Endothelial cell of umbilical vein (primary cell): ENCODE measurements around the gene PTPMT1. TPM values are rescaled to one million over a fixed set of nuclear protein-coding genes. Genes with fewer than 3 reads are reported as not detected.
A peak's percentile ranks its signal among the peaks of the same experiment; 100 is the strongest.
"Not testable (repeated sequence)": the region's sequence is repeated elsewhere in the genome, so short reads cannot be mapped to it uniquely, and the experiment has no call there.

Experiments used
- BruUV-seq: library from RNA; stranded (reverse); fragments of 400-500 nt; replicated peaks from 2 replicates; lab custom pipeline; 2021; lab: Mats Ljungman, UMichigan
- CTCF ChIA-PET: fragments of 300-600, 350-600 bp; sonication (Branson Sonifier 250); formaldehyde crosslinking; loops from one replicate; lab custom pipeline; 2021; ENCODE audit warnings: antibody characterized with exemption, inconsistent platforms; lab: Charles Lee
- POLR2A ChIA-PET: fragments of 300-600, 350-600 bp; sonication (Branson Sonifier 250); formaldehyde crosslinking; loops from one replicate; lab custom pipeline; 2021; ENCODE audit warnings: antibody characterized with exemption, inconsistent platforms; lab: Charles Lee
- DNase-seq: peaks from one replicate; pipeline ENCODE4 v3.0.0-alpha.2; 2011; ENCODE audit warnings: low read depth, low spot score
- FAIRE-seq: peaks from 2 replicates; lab custom pipeline; 2011; peaks lifted over from hg19 to GRCh38; lab: Jason Lieb, UNC
- H2AFZ ChIP-seq: 2 replicates; pipeline ENCODE4 v1.6.0; 2012; ENCODE audit warnings: low read depth, low read length, control low read depth, inconsistent platforms
- H3K27ac ChIP-seq: 2 replicates; pipeline ENCODE4 v1.5.1; 2011; ENCODE audit warnings: low read depth, mild to moderate bottlenecking, control low read depth, low read length, moderate library complexity; ENCODE audit not compliant: insufficient read depth
- H3K27me3 ChIP-seq, 2 experiments: 2 replicates each; pipeline versions ENCODE4 v1.6.0 to v1.6.1; 2011; ENCODE audit warnings: low read length in 2 of 2, mixed read lengths in 1 of 2; ENCODE audit not compliant: control insufficient read depth in 2 of 2, insufficient read depth in 2 of 2
- H3K36me3 ChIP-seq, 2 experiments: 2 replicates in 1 of 2; 3 replicates in 1 of 2; pipeline ENCODE4 v1.5.1; 2011; ENCODE audit warnings: low read length in 2 of 2, mild to moderate bottlenecking in 1 of 2, moderate library complexity in 1 of 2; ENCODE audit not compliant: control insufficient read depth in 2 of 2, insufficient read depth in 2 of 2; ENCODE audit errors: extremely low read depth in 1 of 2
- H3K4me1 ChIP-seq: 3 replicates; pipeline ENCODE4 v1.5.1; 2011; ENCODE audit warnings: mild to moderate bottlenecking, low read length; ENCODE audit not compliant: control insufficient read depth, insufficient read depth; ENCODE audit errors: extremely low read depth
- H3K4me2 ChIP-seq: 2 replicates; pipeline ENCODE4 v1.6.1; 2011; ENCODE audit warnings: low read length, control low read depth, mixed read lengths; ENCODE audit not compliant: insufficient read depth
- H3K4me3 ChIP-seq, 3 experiments: fragments of 200-600 bp in 1 of 3; sonication (generic), shearing (Covaris generic) in 1 of 3; replicated peaks in 1 of 3; 2 replicates each; pipeline ENCODE4 v1.5.1; 2011 to 2016; ENCODE audit warnings: control low read depth in 3 of 3, low read length in 3 of 3, mild to moderate bottlenecking in 2 of 3, inconsistent platforms in 1 of 3, low read depth in 1 of 3, moderate library complexity in 1 of 3; ENCODE audit not compliant: insufficient read depth in 1 of 3
- H3K79me2 ChIP-seq: 2 replicates; pipeline ENCODE4 v1.6.0; 2012; ENCODE audit warnings: low read length, inconsistent platforms; ENCODE audit not compliant: control insufficient read depth, insufficient read depth
- H3K9ac ChIP-seq: replicated peaks from 2 replicates; pipeline ENCODE3; 2011; ENCODE audit warnings: low read length, control low read depth; ENCODE audit not compliant: insufficient read depth; ENCODE audit errors: extremely low read depth
- H3K9me1 ChIP-seq: replicated peaks from 3 replicates; pipeline ENCODE4 v1.6.0; 2011; ENCODE audit warnings: mild to moderate bottlenecking, low read length; ENCODE audit not compliant: control insufficient read depth, insufficient read depth; ENCODE audit errors: extremely low read depth
- H3K9me3 ChIP-seq: replicated peaks from 2 replicates; pipeline ENCODE4 v1.5.1; 2012; ENCODE audit warnings: low read length, inconsistent platforms; ENCODE audit not compliant: control insufficient read depth, insufficient read depth
- H4K20me1 ChIP-seq: replicated peaks from 2 replicates; pipeline ENCODE3; 2011; ENCODE audit warnings: mild to moderate bottlenecking, low read length; ENCODE audit not compliant: control insufficient read depth, insufficient read depth; ENCODE audit errors: extremely low read depth
- CTCF ChIP-seq, 2 donors: IDR thresholded peaks; 1 replicate in 1 of 2; 2 replicates in 1 of 2; pipeline ENCODE4 v1.5.1; 2011; ENCODE audit warnings: low read length in 2 of 2, mild to moderate bottlenecking in 2 of 2, moderate library complexity in 2 of 2, control low read depth in 1 of 2, inconsistent platforms in 1 of 2, low read depth in 1 of 2; ENCODE audit not compliant: insufficient read depth in 1 of 2; ENCODE audit errors: extremely low read depth in 1 of 2
- EZH2 ChIP-seq: IDR thresholded peaks from 2 replicates; pipeline ENCODE4 v1.6.1; 2012; ENCODE audit warnings: borderline replicate concordance, low read depth, mild to moderate bottlenecking, moderate library complexity, low read length, inconsistent platforms; ENCODE audit not compliant: severe bottlenecking
- GATA2 ChIP-seq: IDR thresholded peaks from 2 replicates; pipeline ENCODE4 v1.7.0; 2011; ENCODE audit warnings: low read depth, mild to moderate bottlenecking, moderate library complexity, mixed read lengths, low read length; ENCODE audit not compliant: insufficient read length, insufficient read depth
- dilution Hi-C: fragments of 300-500 bp; cut with MboI; formaldehyde crosslinking; loops from one replicate; pipeline ENCODE4 v1.15.0; 2019; ENCODE audit warnings: low sequenced_read_pairs; ENCODE audit not compliant: extremely low pct_ligation_motif_present
- intact Hi-C: fragments of 100-400 bp; cut with micrococcal nuclease; formaldehyde crosslinking; loops from one replicate; pipeline ENCODE4 v1.10.0; 2022
- polyA plus RNA-seq, 4 experiments: library from polyadenylated mRNA; depleted of rRNA in 3 of 4; stranded (reverse) in 3 of 4; unstranded in 1 of 4; fragments of >200 nt; gene quantifications; 2 replicates each; pipeline versions ENCODE4 v1.2.1 to v1.2.3, GENCODE V29; 2011 to 2012; ENCODE audit warnings: missing spikeins in 1 of 4
- total RNA-seq: library from RNA; stranded (reverse); gene quantifications from 2 replicates; pipeline ENCODE4 v1.2.3, GENCODE V29; 2021

PTPMT1 gene
- total and polyA plus RNA-seq, 2 donors (not counting 3 experiments of a cell fraction or from before 2014, with no cell fraction given) = 44.6 to 83.1 TPM

- no peak overlapping the region for H2AFZ ChIP-seq
- no peak overlapping the region for H3K4me2 ChIP-seq
- H3K4me3 ChIP-seq = no peak overlapping the region
- intact Hi-C loops = no loop called here
- ChIA-PET CTCF (no interaction called here), POLR2A (no interaction called here)
- no peak for DNase-seq
- no peak for FAIRE-seq
- no peaks in the 10 kb centered on the region for H3K27me3 ChIP-seq
- no peak overlapping the region for H3K27ac ChIP-seq
- dilution Hi-C loops = no loop called here
- peaks cover 95% of the 10 kb centered on the region for H3K79me2 ChIP-seq
- no TSS peak for BruUV-seq
- no peaks in the 10 kb centered on the region for H3K9me3 ChIP-seq
- H3K36me3 ChIP-seq = no peaks in the 10 kb centered on the region
- H3K9me1 ChIP-seq = no peaks in the 10 kb centered on the region
- TF ChIP-seq GATA2 (no peak), EZH2 (no peak), CTCF (IDR thresholded peaks at IDR 0.05; ENCODE audit: extremely low read depth in 1 of 2, insufficient read depth in 1 of 2, low read depth in 1 of 2, low read length in 2 of 2) (no peak)
- peaks cover 8% of the 10 kb centered on the region for H3K4me1 ChIP-seq
- H4K20me1 ChIP-seq = peaks cover 11% of the 10 kb centered on the region
- H3K9ac ChIP-seq = no peak overlapping the region
Observed at GRCh38 chr11:47545298-47545697, 20.1 kb upstream of the PTPMT1 start.

- H2AFZ ChIP-seq, dilution Hi-C loops, H3K4me3 ChIP-seq, H3K36me3 ChIP-seq, POLR2A ChIA-PET, H3K4me2 ChIP-seq, H3K9me3 ChIP-seq, H3K27ac ChIP-seq, DNase-seq, H3K4me1 ChIP-seq, CTCF ChIA-PET, H3K27me3 ChIP-seq, H3K9me1 ChIP-seq, intact Hi-C loops, BruUV-seq, H3K9ac ChIP-seq: not testable (repeated sequence)
- peak; percentile 58 for FAIRE-seq
- Histone ChIP-seq H3K79me2 (peaks cover 97% of the 10 kb centered on the region), H4K20me1 (peaks cover 15% of the 10 kb centered on the region)
Observed at GRCh38 chr11:47546274-47546673, 19.1 kb upstream of the PTPMT1 start.
